ENCODE measurements around the gene CEP70. TPM values are rescaled to one million over a fixed set of nuclear protein-coding genes. Genes with fewer than 3 reads are reported as not detected.
"Not testable (repeated sequence)": the region's sequence is repeated elsewhere in the genome, so short reads cannot be mapped to it uniquely, and the experiment has no call there.

Gene CEP70
- total RNA-seq, 4 donors from 2014 or later = 11.2 to 57.8 (median 23.0) TPM

- H3K36me3 ChIP-seq = no peaks in the 10 kb centered on the region
- H3K27ac ChIP-seq = no peak overlapping the region
- no peaks in the 10 kb centered on the region for H3K4me1 ChIP-seq
- no peak for TF ChIP-seq CTCF (IDR thresholded peaks at IDR 0.05)
- no peak for TF ChIP-seq POLR2A (IDR thresholded peaks at IDR 0.05)
- peak in 1 of 3 donors; percentile 18 for DNase-seq
- no peaks in the 10 kb centered on the region for H3K27me3 ChIP-seq
- no peak overlapping the region for H3K4me3 ChIP-seq
- no peaks in the 10 kb centered on the region for H3K9me3 ChIP-seq
These were observed 136.0 kb downstream of the CEP70 start for GRCh38 chr3:138457863-138458735.

GRCh38 chr3:138456961-138457862 is 136.8 kb downstream of the CEP70 start:
- DNase-seq = no peak
- no peak for TF ChIP-seq POLR2A (IDR thresholded peaks at IDR 0.05)
- H3K27ac ChIP-seq = no peak overlapping the region
- no peak overlapping the region for H3K4me3 ChIP-seq
- no peaks in the 10 kb centered on the region for H3K4me1 ChIP-seq
- no peaks in the 10 kb centered on the region for H3K27me3 ChIP-seq
- H3K9me3 ChIP-seq = no peaks in the 10 kb centered on the region
- H3K36me3 ChIP-seq = no peaks in the 10 kb centered on the region

- no peaks in the 10 kb centered on the region for H3K9me3 ChIP-seq
- DNase-seq = no peak
- H3K27ac ChIP-seq = no peak overlapping the region
- TF ChIP-seq CTCF (IDR thresholded peaks at IDR 0.05) = no peak
- no peaks in the 10 kb centered on the region for H3K4me1 ChIP-seq
- no peak overlapping the region for H3K4me3 ChIP-seq
- no peaks in the 10 kb centered on the region for H3K27me3 ChIP-seq
- H3K36me3 ChIP-seq = no peaks in the 10 kb centered on the region
These were observed 138.0 kb downstream of the CEP70 start for GRCh38 chr3:138455801-138456716.

GRCh38 chr3:138453940-138454339 is 140.1 kb downstream of the CEP70 start:
- H3K27me3 ChIP-seq, H3K27ac ChIP-seq, H3K9me3 ChIP-seq, H3K36me3 ChIP-seq, H3K4me3 ChIP-seq, H3K4me1 ChIP-seq, DNase-seq: not testable (repeated sequence)

GRCh38 chr3:138452436-138452835 is 141.6 kb downstream of the CEP70 start:
- Histone ChIP-seq H3K9me3 (no peaks in the 10 kb centered on the region), H3K27me3 (no peaks in the 10 kb centered on the region), H3K36me3 (no peaks in the 10 kb centered on the region), H3K27ac (no peak overlapping the region), H3K4me3 (no peak overlapping the region), H3K4me1 (no peaks in the 10 kb centered on the region)
- DNase-seq = peak in 1 of 3 donors; percentile 31
- TF ChIP-seq POLR2A (IDR thresholded peaks at IDR 0.05) (no peak), CTCF (IDR thresholded peaks at IDR 0.05) (no peak)

GRCh38 chr3:138451595-138452162 is 142.4 kb downstream of the CEP70 start:
- no peaks in the 10 kb centered on the region for H3K36me3 ChIP-seq
- H3K4me3 ChIP-seq = no peak overlapping the region
- TF ChIP-seq CTCF (IDR thresholded peaks at IDR 0.05) = no peak
- no peak for TF ChIP-seq POLR2A (IDR thresholded peaks at IDR 0.05)
- no peaks in the 10 kb centered on the region for H3K27me3 ChIP-seq
- H3K4me1 ChIP-seq = no peaks in the 10 kb centered on the region
- H3K27ac ChIP-seq = no peak overlapping the region
- H3K9me3 ChIP-seq = no peaks in the 10 kb centered on the region
- peak in 1 of 3 donors; percentile 34 for DNase-seq
